MM.1S (cell line): Measurements from ENCODE around the gene SNRPA1.

Experiments used
- DNase-seq: peaks from one replicate; pipeline ENCODE4 v3.0.0-alpha.2; 2015
- H2AFZ ChIP-seq: fragments of 300-600 bp; sonication (generic); 2 replicates; pipeline ENCODE4 v1.6.0; 2016; ENCODE audit warnings: antibody characterized with exemption, low read length
- H3F3A ChIP-seq: fragments of 300-600 bp; sonication (generic); 2 replicates; pipeline ENCODE4 v1.6.1; 2016; ENCODE audit warnings: mild to moderate bottlenecking, antibody characterized with exemption, low read length, moderate library complexity, mixed read lengths; ENCODE audit not compliant: insufficient read depth
- H3K27ac ChIP-seq: fragments of 300-600 bp; sonication (generic); 2 replicates; pipeline ENCODE4 v1.5.1; 2016; ENCODE audit warnings: mild to moderate bottlenecking, low read length
- H3K27me3 ChIP-seq: fragments of 300-600 bp; sonication (generic); replicated peaks from 2 replicates; pipeline ENCODE4 v1.6.0; 2016; ENCODE audit warnings: low read length; ENCODE audit not compliant: insufficient read depth
- H3K36me3 ChIP-seq: fragments of 300-600 bp; sonication (generic); replicated peaks from 2 replicates; pipeline ENCODE4 v1.6.1; 2016; ENCODE audit warnings: mild to moderate bottlenecking, low read length, mixed read lengths; ENCODE audit not compliant: insufficient read depth
- H3K4me1 ChIP-seq: fragments of 300-600 bp; sonication (generic); 2 replicates; pipeline ENCODE4 v1.6.1; 2016; ENCODE audit warnings: low read length, mixed read lengths
- H3K4me2 ChIP-seq: fragments of 300-600 bp; sonication (generic); 2 replicates; pipeline ENCODE4 v1.6.0; 2016; ENCODE audit warnings: low read depth, low read length
- H3K4me3 ChIP-seq: fragments of 300-600 bp; sonication (generic); 2 replicates; pipeline ENCODE4 v1.5.1; 2016; ENCODE audit warnings: low read length, mixed read lengths
- H3K79me2 ChIP-seq: fragments of 300-600 bp; sonication (generic); 2 replicates; pipeline ENCODE4 v1.6.1; 2016; ENCODE audit warnings: mixed run types, low read length, mixed read lengths
- H3K9ac ChIP-seq: fragments of 300-600 bp; sonication (generic); 2 replicates; pipeline ENCODE4 v1.6.1; 2016; ENCODE audit warnings: low read length, mixed read lengths
- H3K9me2 ChIP-seq: fragments of 300-600 bp; sonication (generic); replicated peaks from 2 replicates; pipeline ENCODE4 v1.6.1; 2016; ENCODE audit warnings: mild to moderate bottlenecking, low read length, mixed read lengths; ENCODE audit not compliant: insufficient read depth
- H3K9me3 ChIP-seq: fragments of 300-600 bp; sonication (generic); replicated peaks from 2 replicates; pipeline ENCODE4 v1.6.1; 2016; ENCODE audit warnings: mild to moderate bottlenecking, low read length, mixed read lengths; ENCODE audit not compliant: insufficient read depth
- H4K20me1 ChIP-seq: fragments of 300-600 bp; sonication (generic); 2 replicates; pipeline ENCODE4 v1.6.1; 2016; ENCODE audit warnings: mild to moderate bottlenecking, low read length, moderate library complexity, mixed read lengths; ENCODE audit not compliant: insufficient read depth
- EZH2 ChIP-seq: fragments of 300-600 bp; sonication (generic); optimal IDR thresholded peaks from 2 replicates; pipeline ENCODE3; 2017; ENCODE audit warnings: low read depth, mild to moderate bottlenecking, antibody characterized with exemption, low read length, mixed read lengths
- EZH2phosphoT487 ChIP-seq: fragments of 300-600 bp; sonication (generic); IDR thresholded peaks from 2 replicates; pipeline ENCODE4 v1.6.1; 2018; ENCODE audit warnings: antibody characterized with exemption, low read length
- TF ChIP-seq, protein P1 (sequence below): fragments of 300-600 bp; sonication (generic); IDR thresholded peaks from 2 replicates; pipeline ENCODE4 v1.5.1; 2016; ENCODE audit warnings: antibody characterized with exemption, low read length, mixed read lengths

The SNRPA1 gene

DNA sequence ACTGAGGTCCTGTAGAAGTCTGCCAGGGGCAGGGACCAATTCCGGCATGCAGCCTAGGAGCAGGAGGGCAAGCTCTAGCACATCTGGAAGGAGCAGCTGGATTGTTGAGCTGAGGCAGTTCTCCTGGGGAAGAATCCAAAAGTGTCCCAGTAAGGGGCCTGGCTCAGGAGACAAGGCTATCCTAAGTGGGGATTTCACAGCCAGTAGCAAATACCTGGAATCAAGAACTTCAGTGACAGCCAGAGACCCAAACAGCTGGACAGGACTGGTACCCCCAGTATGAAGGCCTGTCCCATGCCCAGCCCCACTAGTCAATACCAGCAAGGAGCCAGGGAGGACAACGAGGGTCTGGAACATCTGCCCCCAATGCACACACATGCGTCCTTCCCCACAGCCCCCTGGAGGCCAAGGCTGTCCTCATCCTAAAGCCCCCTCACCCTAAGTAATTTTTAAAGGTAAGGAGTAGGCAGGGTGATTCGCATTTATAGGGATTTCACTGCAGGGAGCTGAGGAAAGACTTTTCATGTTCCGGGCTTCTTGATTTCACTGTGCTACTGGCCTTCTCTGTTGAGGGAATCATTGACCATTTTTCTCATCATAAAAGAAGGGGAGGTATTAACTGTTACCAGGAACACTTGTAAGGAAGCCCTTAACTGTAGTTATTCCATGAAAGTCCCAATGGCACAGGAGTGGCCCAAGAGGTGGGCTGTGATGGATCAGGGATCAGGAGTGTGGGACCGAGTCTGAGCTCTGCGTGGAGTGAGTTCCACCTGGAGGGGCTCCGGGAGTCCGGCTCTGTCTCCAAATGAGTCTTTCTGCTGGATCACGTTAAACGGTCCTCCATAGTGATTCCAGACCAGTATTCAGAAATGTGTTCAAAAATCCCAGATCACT, 40.6 kb downstream of the SNRPA1 start:
- H2AFZ ChIP-seq: no peak overlapping the region
- H3K79me2 ChIP-seq: peaks cover 30% of the 10 kb centered on the region
- no peak overlapping the region for H3K9ac ChIP-seq
- peaks cover 17% of the 10 kb centered on the region; the same call in 1 of the 2 replicates for H3K4me1 ChIP-seq
- H4K20me1 ChIP-seq: no peaks in the 10 kb centered on the region
- H3K27me3 ChIP-seq: no peaks in the 10 kb centered on the region
- peaks cover 18% of the 10 kb centered on the region for H3F3A ChIP-seq
- no peak for DNase-seq
- H3K4me3 ChIP-seq: no peak overlapping the region
- no peaks in the 10 kb centered on the region for H3K36me3 ChIP-seq
- H3K9me2 ChIP-seq: no peaks in the 10 kb centered on the region
- H3K4me2 ChIP-seq: no peak overlapping the region
- TF ChIP-seq, protein P1, sequence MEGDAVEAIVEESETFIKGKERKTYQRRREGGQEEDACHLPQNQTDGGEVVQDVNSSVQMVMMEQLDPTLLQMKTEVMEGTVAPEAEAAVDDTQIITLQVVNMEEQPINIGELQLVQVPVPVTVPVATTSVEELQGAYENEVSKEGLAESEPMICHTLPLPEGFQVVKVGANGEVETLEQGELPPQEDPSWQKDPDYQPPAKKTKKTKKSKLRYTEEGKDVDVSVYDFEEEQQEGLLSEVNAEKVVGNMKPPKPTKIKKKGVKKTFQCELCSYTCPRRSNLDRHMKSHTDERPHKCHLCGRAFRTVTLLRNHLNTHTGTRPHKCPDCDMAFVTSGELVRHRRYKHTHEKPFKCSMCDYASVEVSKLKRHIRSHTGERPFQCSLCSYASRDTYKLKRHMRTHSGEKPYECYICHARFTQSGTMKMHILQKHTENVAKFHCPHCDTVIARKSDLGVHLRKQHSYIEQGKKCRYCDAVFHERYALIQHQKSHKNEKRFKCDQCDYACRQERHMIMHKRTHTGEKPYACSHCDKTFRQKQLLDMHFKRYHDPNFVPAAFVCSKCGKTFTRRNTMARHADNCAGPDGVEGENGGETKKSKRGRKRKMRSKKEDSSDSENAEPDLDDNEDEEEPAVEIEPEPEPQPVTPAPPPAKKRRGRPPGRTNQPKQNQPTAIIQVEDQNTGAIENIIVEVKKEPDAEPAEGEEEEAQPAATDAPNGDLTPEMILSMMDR: no peak
- no peak for TF ChIP-seq EZH2
- TF ChIP-seq EZH2phosphoT487: no peak
- H3K27ac ChIP-seq: no peak overlapping the region
- H3K9me3 ChIP-seq: no peaks in the 10 kb centered on the region

- Histone ChIP-seq H3F3A (peaks cover 9% of the 10 kb centered on the region), H3K27me3 (no peaks in the 10 kb centered on the region), H4K20me1 (no peaks in the 10 kb centered on the region), H2AFZ (peak overlapping the region; percentile 55), H3K27ac (peak overlapping the region; percentile 70), H3K9me3 (no peaks in the 10 kb centered on the region), H3K36me3 (no peaks in the 10 kb centered on the region), H3K79me2 (peaks cover 45% of the 10 kb centered on the region), H3K4me2 (peak overlapping the region; percentile 80), H3K9ac (peak overlapping the region; percentile 79), H3K4me3 (peak overlapping the region; percentile 85), H3K9me2 (no peaks in the 10 kb centered on the region), H3K4me1 (peaks cover 14% of the 10 kb centered on the region)
- TF ChIP-seq EZH2 (no peak), EZH2phosphoT487 (no peak)
- TF ChIP-seq, protein P1: no peak
- peak; percentile 45 for DNase-seq
Observed at GRCh38 chr15:101252836-101253235, 42.2 kb downstream of the SNRPA1 start.

DNA sequence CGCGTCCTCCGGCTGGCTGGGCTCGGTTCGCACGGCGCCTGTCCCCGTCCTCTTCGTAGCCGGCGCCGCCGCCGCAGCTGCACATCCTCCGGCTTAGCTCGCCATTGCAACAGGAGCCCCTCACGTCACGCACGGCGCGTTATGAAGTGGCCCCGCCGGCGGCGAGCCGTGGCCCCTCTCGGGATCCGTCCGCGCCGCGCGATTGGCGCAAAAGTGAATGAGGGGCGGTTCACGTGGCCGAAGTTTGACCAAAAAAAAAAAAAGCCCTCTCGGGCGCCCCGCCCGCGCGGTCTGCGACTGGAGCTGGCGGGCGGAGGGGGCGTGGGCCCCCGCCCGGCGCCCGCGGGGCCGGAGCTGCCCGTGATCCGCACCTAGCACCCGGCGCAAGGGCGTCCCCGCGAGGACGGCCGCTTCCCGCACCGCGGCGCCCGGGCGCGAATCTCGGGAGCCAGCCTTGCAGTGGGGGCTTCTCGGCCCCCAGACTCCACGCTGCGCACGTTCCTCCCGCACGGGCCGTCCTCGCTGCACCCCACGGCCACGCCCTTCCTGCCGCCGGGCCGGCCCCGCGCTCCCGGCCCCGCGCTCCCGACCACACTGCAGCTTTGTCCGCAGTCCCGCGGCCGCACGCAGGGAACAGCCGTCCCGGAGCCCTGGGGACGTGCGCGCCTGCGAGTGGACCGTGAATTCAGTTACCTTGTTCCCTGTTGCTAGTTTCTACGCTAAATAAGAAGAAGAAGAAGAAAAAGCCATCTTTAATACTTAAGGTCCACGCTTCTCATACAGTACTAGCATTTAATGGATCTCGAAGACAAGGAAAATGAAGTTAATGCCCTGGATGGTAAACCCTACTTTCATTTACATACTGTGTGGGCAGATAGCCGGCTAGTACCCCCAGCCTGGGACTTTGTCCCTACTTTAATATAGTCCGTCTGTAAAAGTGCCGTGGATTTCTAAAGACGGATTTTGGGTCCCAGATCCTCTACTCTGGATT, 42.9 kb downstream of the SNRPA1 start, which contains the start of gene CHSY1:
TSS of gene CHSY1 (minus strand) at position 219 of the 991 bp plus-strand sequence. CDS start 592 bp downstream, outside the sequence.
- Histone ChIP-seq H3K27me3 (no peaks in the 10 kb centered on the region), H3K9me3 (no peaks in the 10 kb centered on the region), H3F3A (peaks cover 9% of the 10 kb centered on the region), H4K20me1 (no peaks in the 10 kb centered on the region), H3K9me2 (no peaks in the 10 kb centered on the region), H3K4me3 (peak within 1 kb of the TSS; percentile 85), H3K9ac (peak within 1 kb of the TSS; percentile 82), H3K36me3 (0 out of 2 replicates have a peak, but pooled peaks cover 4% of the 10 kb centered on the region), H3K4me2 (peak within 1 kb of the TSS; percentile 95), H3K79me2 (peaks cover 53% of the 10 kb centered on the region), H2AFZ (peak within 1 kb of the TSS; percentile 55), H3K4me1 (peaks cover 20% of the 10 kb centered on the region), H3K27ac (peak within 1 kb of the TSS; percentile 70)
- TF ChIP-seq, protein P1: no peak; the same call in 1 of the 2 replicates
- TF ChIP-seq EZH2 (no peak), EZH2phosphoT487 (no peak)
- peak; percentile 91 for DNase-seq
